ENCODE measurements around the gene ANKS1B. TPM values are rescaled to one million over a fixed set of nuclear protein-coding genes. Genes with fewer than 3 reads are reported as not detected.

Gene ANKS1B
- total and polyA plus RNA-seq, 2 of the 4 experiments (the other 2 are of a cell fraction): 0.17 to 0.18 TPM

- WGBS, 2 experiments (ENCODE audit: extremely low coverage in 2 of 2, insufficient read length in 1 of 2): no CpG with 5 or more reads among the region's 4 CpGs
- Histone ChIP-seq H3K79me1 (ENCODE audit: low read depth in 1 of 2, low read length in 2 of 2) (no peaks in the 10 kb centered on the region), H2BK15ac (ENCODE audit: low read depth, low read length) (no peak overlapping the region), H3K14ac (replicated peaks; ENCODE audit: low read depth, low read length) (no peak overlapping the region), H2AK5ac (ENCODE audit: low read depth, low read length) (no peak overlapping the region), H2BK120ac (ENCODE audit: low read depth, low read length) (no peak overlapping the region), H4K8ac (ENCODE audit: low read depth in 2 of 2, low read length in 2 of 2) (no peak overlapping the region), H3K4ac (ENCODE audit: low read depth, low read length) (no peak overlapping the region), H4K91ac (ENCODE audit: insufficient read depth, low read depth, low read length) (no peak overlapping the region), H3K4me2 (ENCODE audit: low read depth, low read length) (no peak overlapping the region), H3K9me1 (ENCODE audit: insufficient read depth, low read length) (no peaks in the 10 kb centered on the region), H2BK20ac (ENCODE audit: low read depth, low read length) (no peak overlapping the region), H3K4me1 (ENCODE audit: control insufficient read depth, insufficient read depth, low read length) (no peaks in the 10 kb centered on the region), H3K23ac (ENCODE audit: low read depth, low read length) (no peak overlapping the region), H3K27me3 (ENCODE audit: control insufficient read depth, insufficient read depth, low read length) (no peaks in the 10 kb centered on the region), H3K18ac (ENCODE audit: low read depth, low read length) (no peak overlapping the region), H2BK5ac (ENCODE audit: low read depth, low read length, poor library complexity, severe bottlenecking) (no peak overlapping the region), H3K9ac (ENCODE audit: low read depth, low read length) (no peak overlapping the region), H3K4me3 (ENCODE audit: insufficient read depth, low read depth, low read length) (no peak overlapping the region), H2AK9ac (replicated peaks; ENCODE audit: low read depth, low read length, poor library complexity) (no peak overlapping the region), H3K9me3 (ENCODE audit: control insufficient read depth, insufficient read depth, low read length) (no peaks in the 10 kb centered on the region), H3K56ac (ENCODE audit: extremely low read depth, insufficient read depth, low read length) (no peak overlapping the region), H3K36me3 (ENCODE audit: control insufficient read depth, insufficient read depth, low read length) (no peaks in the 10 kb centered on the region), H4K20me1 (ENCODE audit: insufficient read depth, low read length) (no peaks in the 10 kb centered on the region), H4K5ac (ENCODE audit: low read depth, low read length) (no peak overlapping the region), H3K27ac (ENCODE audit: insufficient read depth, low read length) (no peak overlapping the region), H2AFZ (replicated peaks; ENCODE audit: low read length, poor library complexity) (no peak overlapping the region)
- ChIA-PET POLR2A (ENCODE audit: unreplicated experiment) (no interaction called here), CTCF (no interaction called here)
- intact Hi-C loops (cut with micrococcal nuclease) (no loop called here), dilution Hi-C loops (cut with HindIII; ENCODE audit: low sequenced_read_pairs, unreplicated experiment) (no loop called here), in situ Hi-C loops (cut with MboI; ENCODE audit: low sequenced_read_pairs) (no loop called here)
- no TSS peak for BruUV-seq (replicated peaks)
- no peak for ATAC-seq (ENCODE audit: low read depth)
- no peak for DNase-seq
- no peak for TF ChIP-seq MAZ (IDR thresholded peaks at IDR 0.05; ENCODE audit: borderline replicate concordance, low read depth, low read length)
- TF ChIP-seq RFX5 (IDR thresholded peaks at IDR 0.05; ENCODE audit: low read depth, low read length): no peak
- TF ChIP-seq SMC3 (IDR thresholded peaks at IDR 0.05; ENCODE audit: low read depth, low read length): no peak
- TF ChIP-seq POLR2A (IDR thresholded peaks at IDR 0.05; ENCODE audit: low read depth, low read length): no peak
- TF ChIP-seq NFE2L2 (IDR thresholded peaks at IDR 0.05; ENCODE audit: low read depth, low read length): no peak
- TF ChIP-seq RCOR1 (IDR thresholded peaks at IDR 0.05; ENCODE audit: insufficient replicate concordance, low read length): no peak
- TF ChIP-seq BHLHE40 (IDR thresholded peaks at IDR 0.05; ENCODE audit: low read depth, low read length): no peak
- no peak for TF ChIP-seq FOS (IDR thresholded peaks at IDR 0.05; ENCODE audit: low read depth, low read length)
- TF ChIP-seq CTCF (conservative IDR thresholded peaks at IDR 0.05; ENCODE audit: low read depth, low read length): no peak
Measured at GRCh38 chr12:98945864-98946263, 1038.9 kb downstream of the ANKS1B start.

Measured in IMR-90 (cell line).